ENCODE measurements around the gene TMEM179. TPM values are rescaled to one million over a fixed set of nuclear protein-coding genes. Genes with fewer than 3 reads are reported as not detected.
"Not testable (repeated sequence)": the region's sequence is repeated elsewhere in the genome, so short reads cannot be mapped to it uniquely, and the experiment has no call there.

Gene TMEM179
- total RNA-seq, 1 experiment from 2014 or later: not detected

DNA sequence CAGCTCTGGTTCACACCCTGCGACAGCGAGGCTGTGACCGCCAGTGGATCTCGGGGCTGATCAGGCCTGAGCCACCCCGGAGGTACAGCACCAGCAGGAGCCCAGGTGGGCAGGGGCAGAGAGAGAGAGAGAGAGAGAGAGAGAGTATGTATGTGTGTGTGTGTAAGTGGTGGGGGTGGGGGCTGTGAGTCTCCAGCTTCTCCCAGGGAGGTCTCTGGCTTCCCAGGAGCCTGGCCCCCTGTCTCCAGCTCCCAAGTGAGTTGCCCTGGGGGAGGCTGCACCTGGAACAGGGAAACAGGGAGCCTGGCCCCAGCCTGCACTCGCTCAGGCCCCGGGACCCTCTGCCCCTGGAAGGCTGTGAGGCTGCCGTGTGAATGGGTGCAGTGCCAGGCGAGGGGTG is 23.1 kb downstream of the TMEM179 start:
- H3K79me2 ChIP-seq (ENCODE audit: low read length): no peaks in the 10 kb centered on the region
- BruUV-seq (replicated peaks): no TSS peak
- H3K9ac ChIP-seq (ENCODE audit: low read length): no peak overlapping the region
- peaks cover 48% of the 10 kb centered on the region for H3K27me3 ChIP-seq (ENCODE audit: low read length)
- DNase-seq (no peak), ATAC-seq (no peak)
- H3K27ac ChIP-seq (ENCODE audit: low read length): no peak overlapping the region
- no peak overlapping the region for H2AFZ ChIP-seq (ENCODE audit: low read length)
- no peaks in the 10 kb centered on the region for H3K36me3 ChIP-seq (ENCODE audit: low read depth, low read length)
- CTCF ChIA-PET: no interaction called here
- H3F3A ChIP-seq (ENCODE audit: low read length, unreplicated experiment): no peaks in the 10 kb centered on the region
- no peaks in the 10 kb centered on the region for H3K9me3 ChIP-seq (ENCODE audit: low read length)
- no peak overlapping the region for H3K4me3 ChIP-seq (ENCODE audit: low read length)
- H4K20me1 ChIP-seq (ENCODE audit: low read length): no peaks in the 10 kb centered on the region
- POLR2A ChIA-PET (ENCODE audit: unreplicated experiment): no interaction called here
- H3K9me2 ChIP-seq (replicated peaks; ENCODE audit: low read length): no peaks in the 10 kb centered on the region
- TF ChIP-seq, protein P1, sequence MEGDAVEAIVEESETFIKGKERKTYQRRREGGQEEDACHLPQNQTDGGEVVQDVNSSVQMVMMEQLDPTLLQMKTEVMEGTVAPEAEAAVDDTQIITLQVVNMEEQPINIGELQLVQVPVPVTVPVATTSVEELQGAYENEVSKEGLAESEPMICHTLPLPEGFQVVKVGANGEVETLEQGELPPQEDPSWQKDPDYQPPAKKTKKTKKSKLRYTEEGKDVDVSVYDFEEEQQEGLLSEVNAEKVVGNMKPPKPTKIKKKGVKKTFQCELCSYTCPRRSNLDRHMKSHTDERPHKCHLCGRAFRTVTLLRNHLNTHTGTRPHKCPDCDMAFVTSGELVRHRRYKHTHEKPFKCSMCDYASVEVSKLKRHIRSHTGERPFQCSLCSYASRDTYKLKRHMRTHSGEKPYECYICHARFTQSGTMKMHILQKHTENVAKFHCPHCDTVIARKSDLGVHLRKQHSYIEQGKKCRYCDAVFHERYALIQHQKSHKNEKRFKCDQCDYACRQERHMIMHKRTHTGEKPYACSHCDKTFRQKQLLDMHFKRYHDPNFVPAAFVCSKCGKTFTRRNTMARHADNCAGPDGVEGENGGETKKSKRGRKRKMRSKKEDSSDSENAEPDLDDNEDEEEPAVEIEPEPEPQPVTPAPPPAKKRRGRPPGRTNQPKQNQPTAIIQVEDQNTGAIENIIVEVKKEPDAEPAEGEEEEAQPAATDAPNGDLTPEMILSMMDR (conservative IDR thresholded peaks at IDR 0.05; ENCODE audit: low read depth, low read length): no peak
- intact Hi-C loops (cut with micrococcal nuclease): no loop called here
- H3K4me2 ChIP-seq (ENCODE audit: low read length): no peak overlapping the region
- no peaks in the 10 kb centered on the region for H3K4me1 ChIP-seq (ENCODE audit: insufficient read depth, low read length)

- intact Hi-C loops (cut with micrococcal nuclease): no loop called here
- no TSS peak for BruUV-seq (replicated peaks)
- Histone ChIP-seq H4K20me1 (ENCODE audit: low read length) (no peaks in the 10 kb centered on the region), H3K79me2 (ENCODE audit: low read length) (no peaks in the 10 kb centered on the region), H3K9me3 (ENCODE audit: low read length) (no peaks in the 10 kb centered on the region), H3K9me2 (replicated peaks; ENCODE audit: low read length) (no peaks in the 10 kb centered on the region), H3K27ac (ENCODE audit: low read length) (no peak overlapping the region), H3K27me3 (ENCODE audit: low read length) (peaks cover 48% of the 10 kb centered on the region), H3K4me2 (ENCODE audit: low read length) (no peak overlapping the region), H3K4me3 (ENCODE audit: low read length) (no peak overlapping the region), H3F3A (ENCODE audit: low read length, unreplicated experiment) (no peaks in the 10 kb centered on the region), H3K9ac (ENCODE audit: low read length) (no peak overlapping the region), H3K4me1 (ENCODE audit: insufficient read depth, low read length) (no peaks in the 10 kb centered on the region), H3K36me3 (ENCODE audit: low read depth, low read length) (no peaks in the 10 kb centered on the region), H2AFZ (ENCODE audit: low read length) (no peak overlapping the region)
- DNase-seq (no peak), ATAC-seq (no peak)
- ChIA-PET POLR2A (ENCODE audit: unreplicated experiment) (no interaction called here), CTCF (interaction anchor here (1.1 kb wide), 1 partner anchor 17 kb away, joined by 3 read pairs; no protein-coding TSS in a partner anchor)
- no peak for TF ChIP-seq EZH2phosphoT487 (IDR thresholded peaks at IDR 0.05; ENCODE audit: borderline replicate concordance, low read length)
- no peak for TF ChIP-seq EZH2 (IDR thresholded peaks at IDR 0.05; ENCODE audit: low read length, unreplicated experiment)
- TF ChIP-seq, protein P1 (conservative IDR thresholded peaks at IDR 0.05; ENCODE audit: low read depth, low read length): no peak
Observed at GRCh38 chr14:104580961-104581360, 23.6 kb downstream of the TMEM179 start.

- H3K4me3 ChIP-seq (ENCODE audit: low read length); H3K9me2 ChIP-seq (replicated peaks; ENCODE audit: low read length); BruUV-seq (replicated peaks); DNase-seq; H3K9ac ChIP-seq (ENCODE audit: low read length); H3K79me2 ChIP-seq (ENCODE audit: low read length); H3K27ac ChIP-seq (ENCODE audit: low read length); POLR2A ChIA-PET (ENCODE audit: unreplicated experiment); H3K9me3 ChIP-seq (ENCODE audit: low read length); H4K20me1 ChIP-seq (ENCODE audit: low read length); ATAC-seq; H3K4me2 ChIP-seq (ENCODE audit: low read length); H2AFZ ChIP-seq (ENCODE audit: low read length); H3F3A ChIP-seq (ENCODE audit: low read length, unreplicated experiment); H3K36me3 ChIP-seq (ENCODE audit: low read depth, low read length); H3K4me1 ChIP-seq (ENCODE audit: insufficient read depth, low read length); CTCF ChIA-PET: not testable (repeated sequence)
- H3K27me3 ChIP-seq (ENCODE audit: low read length): peaks cover 48% of the 10 kb centered on the region
- intact Hi-C loops (cut with micrococcal nuclease): loop anchor here (10.0 kb wide), 1 partner anchor 55 kb away; no protein-coding TSS in a partner anchor
Observed at GRCh38 chr14:104579939-104580338, 24.6 kb downstream of the TMEM179 start.
